Mesenchymal stem cell (in vitro differentiated cells and primary cell): ENCODE measurements around the gene ADSL.

Experiments used
- DNase-seq: peaks from one replicate; pipeline ENCODE4 v3.0.0-alpha.2; 2013
- H2AFZ ChIP-seq: one replicate; pipeline ENCODE4 v1.6.1; 2013; ENCODE audit warnings: low read depth, mild to moderate bottlenecking, control low read depth, inconsistent platforms, low read length, moderate library complexity
- H2AK5ac ChIP-seq: 2 replicates; pipeline ENCODE4 v1.6.1; 2013; ENCODE audit warnings: low read length, moderate library complexity, mild to moderate bottlenecking, inconsistent platforms; ENCODE audit not compliant: severe bottlenecking
- H2BK120ac ChIP-seq: one replicate; pipeline ENCODE4 v1.6.1; 2013; ENCODE audit warnings: low read depth, mild to moderate bottlenecking, inconsistent platforms, low read length, moderate library complexity
- H2BK12ac ChIP-seq, 2 experiments: one replicate each; pipeline ENCODE4 v1.6.1; 2013; ENCODE audit warnings: inconsistent platforms in 2 of 2, low read length in 2 of 2, mild to moderate bottlenecking in 2 of 2, moderate library complexity in 2 of 2, control low read depth in 1 of 2
- H2BK15ac ChIP-seq: one replicate; pipeline ENCODE4 v1.6.1; 2013; ENCODE audit warnings: mild to moderate bottlenecking, low read depth, inconsistent platforms; ENCODE audit not compliant: poor library complexity, severe bottlenecking
- H2BK5ac ChIP-seq: 2 replicates; pipeline ENCODE4 v1.6.1; 2013; ENCODE audit warnings: low read depth, mild to moderate bottlenecking, low read length, control low read depth, inconsistent platforms; ENCODE audit not compliant: poor library complexity, severe bottlenecking
- H3K14ac ChIP-seq, 2 experiments: one replicate each; pipeline ENCODE4 v1.6.1; 2013; ENCODE audit warnings: inconsistent platforms in 2 of 2, low read length in 2 of 2, control low read depth in 1 of 2, mild to moderate bottlenecking in 1 of 2, moderate library complexity in 1 of 2
- H3K18ac ChIP-seq, 2 experiments: one replicate each; pipeline ENCODE4 v1.6.1; 2013; ENCODE audit warnings: inconsistent platforms in 2 of 2, low read length in 2 of 2, control low read depth in 1 of 2, low read depth in 1 of 2, mild to moderate bottlenecking in 1 of 2
- H3K23ac ChIP-seq, 2 experiments: one replicate each; pipeline ENCODE4 v1.6.1; 2013; ENCODE audit warnings: inconsistent platforms in 2 of 2, low read length in 2 of 2, mild to moderate bottlenecking in 2 of 2, moderate library complexity in 2 of 2, control low read depth in 1 of 2
- H3K27ac ChIP-seq: 2 replicates; pipeline ENCODE4 v1.5.1; 2013; ENCODE audit warnings: mild to moderate bottlenecking, moderate library complexity, low read length, control low read depth, inconsistent platforms; ENCODE audit not compliant: poor library complexity, severe bottlenecking
- H3K27me3 ChIP-seq, 2 experiments: 2 replicates each; pipeline versions ENCODE4 v1.6.1 to v1.7.0; 2013; ENCODE audit warnings: low read length in 2 of 2, mild to moderate bottlenecking in 2 of 2, moderate library complexity in 2 of 2, control low read depth in 1 of 2, inconsistent platforms in 1 of 2; ENCODE audit not compliant: control insufficient read depth in 1 of 2, insufficient read depth in 1 of 2
- H3K36me3 ChIP-seq, 2 experiments: 2 replicates each; pipeline versions ENCODE4 v1.6.1 to v1.7.0; 2013; ENCODE audit warnings: low read length in 2 of 2, control low read depth in 1 of 2, inconsistent platforms in 1 of 2, low read depth in 1 of 2, mild to moderate bottlenecking in 1 of 2; ENCODE audit not compliant: insufficient read depth in 2 of 2, control insufficient read depth in 1 of 2
- H3K4ac ChIP-seq, 2 experiments: one replicate each; pipeline ENCODE4 v1.6.1; 2013; ENCODE audit warnings: inconsistent platforms in 2 of 2, low read length in 2 of 2, mild to moderate bottlenecking in 2 of 2, moderate library complexity in 2 of 2, control low read depth in 1 of 2, low read depth in 1 of 2
- H3K4me1 ChIP-seq: 2 replicates; pipeline ENCODE4 v1.6.1; 2013; ENCODE audit warnings: low read depth, low read length, control low read depth; ENCODE audit not compliant: control insufficient read depth, insufficient read depth
- H3K4me2 ChIP-seq: 2 replicates; pipeline ENCODE4 v1.6.1; 2013; ENCODE audit warnings: low read length, mild to moderate bottlenecking, inconsistent platforms; ENCODE audit not compliant: poor library complexity, severe bottlenecking
- H3K4me3 ChIP-seq, 2 experiments: 2 replicates each; pipeline versions ENCODE4 v1.5.1 to v1.7.0; 2013; ENCODE audit warnings: low read length in 2 of 2, mild to moderate bottlenecking in 2 of 2, control low read depth in 1 of 2, low read depth in 1 of 2; ENCODE audit not compliant: insufficient read depth in 1 of 2
- H3K79me1 ChIP-seq: replicated peaks from 2 replicates; pipeline ENCODE4 v1.6.1; 2013; ENCODE audit warnings: mild to moderate bottlenecking, control low read depth, low read length, inconsistent platforms; ENCODE audit not compliant: poor library complexity, severe bottlenecking
- H3K9ac ChIP-seq: 2 replicates; pipeline ENCODE4 v1.7.0; 2013; ENCODE audit warnings: mild to moderate bottlenecking, low read length, moderate library complexity
- H3K9me3 ChIP-seq: 2 replicates; pipeline ENCODE4 v1.7.0; 2013; ENCODE audit warnings: mild to moderate bottlenecking, low read length; ENCODE audit not compliant: control insufficient read depth
- H4K8ac ChIP-seq: one replicate; pipeline ENCODE4 v1.6.1; 2013; ENCODE audit warnings: inconsistent platforms, mild to moderate bottlenecking, low read length, moderate library complexity
- H4K91ac ChIP-seq: one replicate; pipeline ENCODE4 v1.6.1; 2013; ENCODE audit warnings: mild to moderate bottlenecking, low read length, inconsistent platforms
- WGBS: methylation state at CpG from one replicate; pipeline ENCODE4 v1.1.7; 2013; ENCODE audit warnings: mixed read lengths; 5-methylcytosine and 5-hydroxymethylcytosine counted together

Gene ADSL

DNA sequence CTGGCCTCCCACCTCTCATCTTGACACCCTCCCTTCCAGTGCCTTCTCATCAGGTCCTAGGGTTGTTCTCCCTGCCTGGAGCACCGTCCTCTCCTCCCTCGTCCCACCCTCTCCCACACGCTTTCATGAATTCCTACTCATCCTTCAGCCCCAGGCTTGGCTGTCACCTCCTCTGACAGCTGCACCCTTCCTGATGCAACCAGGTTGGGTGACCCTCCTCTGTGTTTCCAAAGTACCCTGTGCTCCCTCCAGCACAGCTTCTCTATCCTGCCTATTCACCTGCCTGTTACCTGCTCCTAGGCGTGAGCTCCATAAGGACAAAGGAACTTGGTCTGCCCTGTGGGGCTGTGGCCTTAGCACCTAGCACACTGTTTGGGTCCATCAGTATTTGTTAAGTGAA lies 82.5 kb downstream of the ADSL start:
- Histone ChIP-seq H3K79me1 (peaks cover 52% of the 10 kb centered on the region), H3K36me3 (peaks cover 60 to 77% of the 10 kb centered on the region in 2 experiments)

DNA sequence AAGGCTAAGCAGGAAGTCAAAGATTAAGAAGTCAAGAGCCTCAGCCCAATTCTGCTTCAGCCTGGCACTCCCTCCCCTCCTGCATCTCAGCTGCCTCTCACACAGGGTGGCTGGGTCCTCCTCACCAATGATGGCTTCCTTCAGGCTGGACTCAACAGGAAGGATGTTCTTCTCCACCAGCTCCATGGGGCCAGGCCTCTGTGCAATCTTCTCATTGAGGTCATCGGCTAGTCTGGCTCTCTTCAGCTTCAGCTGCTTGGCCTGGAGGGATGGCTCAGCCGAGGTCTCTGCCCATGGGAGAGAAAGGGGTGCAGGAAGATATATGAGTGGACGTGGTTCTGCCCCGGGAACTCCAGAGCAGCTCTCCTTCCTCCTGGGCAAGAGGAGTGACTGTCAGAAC lies 83.2 kb downstream of the ADSL start:
- H3K14ac ChIP-seq = no peak overlapping the region
- H2BK12ac ChIP-seq = no peak overlapping the region
- H3K4ac ChIP-seq = no peak overlapping the region
- no peaks in the 10 kb centered on the region for H3K27me3 ChIP-seq
- H4K91ac ChIP-seq = no peak overlapping the region
- no peak overlapping the region for H2BK5ac ChIP-seq
- 96% methylated on average over 4 of the region's 4 CpGs for WGBS
- no peak overlapping the region for H4K8ac ChIP-seq
- no peak overlapping the region for H3K27ac ChIP-seq
- no peak overlapping the region for H3K4me2 ChIP-seq
- no peaks in the 10 kb centered on the region for H3K9me3 ChIP-seq
- no peak overlapping the region for H3K18ac ChIP-seq
- H3K9ac ChIP-seq = no peak overlapping the region
- peaks cover 48% of the 10 kb centered on the region for H3K79me1 ChIP-seq
- no peak for DNase-seq
- no peak overlapping the region for H2AFZ ChIP-seq
- H2BK120ac ChIP-seq = no peak overlapping the region
- H3K4me1 ChIP-seq = no peaks in the 10 kb centered on the region
- H3K4me3 ChIP-seq = no peak overlapping the region
- H3K36me3 ChIP-seq = peaks cover 55 to 70% of the 10 kb centered on the region in 2 experiments
- no peak overlapping the region for H2AK5ac ChIP-seq
- no peak overlapping the region for H3K23ac ChIP-seq
- H2BK15ac ChIP-seq = no peak overlapping the region

More for the DNA sequence above, 82.5 kb downstream of the ADSL start:
- no peaks in the 10 kb centered on the region for H3K4me1 ChIP-seq
- WGBS = 98% methylated on average over 4 of the region's 4 CpGs
- H4K91ac ChIP-seq = no peak overlapping the region
- H3K4ac ChIP-seq = no peak overlapping the region
- no peak overlapping the region for H2BK120ac ChIP-seq
- H3K27me3 ChIP-seq = no peaks in the 10 kb centered on the region
- no peak overlapping the region for H2AK5ac ChIP-seq
- H3K4me2 ChIP-seq = no peak overlapping the region
- no peak overlapping the region for H3K9ac ChIP-seq
- no peak overlapping the region for H2AFZ ChIP-seq
- no peak overlapping the region for H2BK12ac ChIP-seq
- no peak overlapping the region for H2BK15ac ChIP-seq
- H3K18ac ChIP-seq = no peak overlapping the region
- H3K27ac ChIP-seq = no peak overlapping the region
- H3K23ac ChIP-seq = no peak overlapping the region
- H4K8ac ChIP-seq = no peak overlapping the region
- no peak overlapping the region for H2BK5ac ChIP-seq
- H3K4me3 ChIP-seq = no peak overlapping the region
- H3K14ac ChIP-seq = no peak overlapping the region
- H3K9me3 ChIP-seq = no peaks in the 10 kb centered on the region
- DNase-seq = no peak

DNA sequence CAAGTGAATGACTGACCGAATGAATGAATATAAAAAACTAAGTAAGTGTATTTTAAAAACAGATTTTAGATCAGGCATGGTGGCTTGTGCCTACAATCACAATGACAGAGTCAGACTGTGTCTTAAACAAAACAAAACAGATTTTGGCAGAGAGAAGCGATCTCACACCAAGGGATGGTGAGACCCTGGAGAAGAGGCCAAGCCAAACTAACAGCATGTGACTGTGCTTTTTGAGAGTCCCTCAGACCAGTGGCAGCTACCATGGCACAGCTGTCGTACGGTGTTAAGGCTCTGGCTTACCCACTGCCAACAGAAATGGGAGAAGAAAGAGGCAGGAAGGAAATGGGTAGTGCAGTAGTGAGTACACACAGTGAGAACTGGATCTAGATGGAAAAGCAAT lies 84.7 kb downstream of the ADSL start:
- Histone ChIP-seq H4K91ac (no peak overlapping the region), H3K4me1 (no peaks in the 10 kb centered on the region)

GRCh38 chr22:40432157-40432556 lies 85.9 kb downstream of the ADSL start:
- H4K91ac ChIP-seq = no peak overlapping the region
- H3K27me3 ChIP-seq = no peaks in the 10 kb centered on the region
- peaks cover 4% of the 10 kb centered on the region for H3K4me1 ChIP-seq
- H2BK120ac ChIP-seq = no peak overlapping the region
- peaks cover 33 to 53% of the 10 kb centered on the region in 2 experiments for H3K36me3 ChIP-seq
- no peaks in the 10 kb centered on the region for H3K9me3 ChIP-seq
- no peak overlapping the region for H4K8ac ChIP-seq
- H2AFZ ChIP-seq = no peak overlapping the region
- H2BK15ac ChIP-seq = no peak overlapping the region
- no peak overlapping the region for H3K18ac ChIP-seq
- no peak overlapping the region for H3K23ac ChIP-seq
- 89% methylated on average over 3 of the region's 5 CpGs for WGBS
- no peak overlapping the region for H2BK5ac ChIP-seq
- H3K4ac ChIP-seq = no peak overlapping the region
- H2BK12ac ChIP-seq = no peak overlapping the region
- H3K79me1 ChIP-seq = peaks cover 41% of the 10 kb centered on the region
- H3K4me3 ChIP-seq = no peak overlapping the region
- DNase-seq = no peak
- no peak overlapping the region for H3K14ac ChIP-seq
- no peak overlapping the region for H3K4me2 ChIP-seq
- H2AK5ac ChIP-seq = no peak overlapping the region
- no peak overlapping the region for H3K9ac ChIP-seq
- no peak overlapping the region for H3K27ac ChIP-seq

More for the DNA sequence above, 84.7 kb downstream of the ADSL start:
- Histone ChIP-seq H2BK12ac (no peak overlapping the region), H3K4me2 (no peak overlapping the region), H3K23ac (no peak overlapping the region), H3K18ac (no peak overlapping the region), H2AFZ (no peak overlapping the region), H3K4ac (no peak overlapping the region), H3K27ac (no peak overlapping the region), H3K9ac (no peak overlapping the region), H3K36me3 (peaks cover 45 to 62% of the 10 kb centered on the region in 2 experiments), H3K27me3 (no peaks in the 10 kb centered on the region), H3K79me1 (peaks cover 48% of the 10 kb centered on the region), H2BK120ac (no peak overlapping the region), H2AK5ac (no peak overlapping the region), H3K4me3 (no peak overlapping the region), H3K14ac (no peak overlapping the region), H2BK5ac (no peak overlapping the region), H4K8ac (no peak overlapping the region), H3K9me3 (no peaks in the 10 kb centered on the region), H2BK15ac (no peak overlapping the region)
- 100% methylated on average over 4 of the region's 4 CpGs for WGBS
- DNase-seq = no peak
